AG10803 (cell line): ENCODE data around the gene SUPT7L.

Source experiments
- DNase-seq: peaks from one replicate; pipeline ENCODE4 v3.0.0; 2010; ENCODE audit warnings: low read depth
- H3K4me3 ChIP-seq: 2 replicates; pipeline ENCODE4 v1.5.1; 2011; ENCODE audit warnings: mild to moderate bottlenecking, low read length, control low read depth
- TF ChIP-seq, protein P1 (sequence below): conservative IDR thresholded peaks from 2 replicates; pipeline ENCODE4 v1.5.1; 2011; ENCODE audit warnings: mild to moderate bottlenecking, low read length, control low read depth, inconsistent platforms

SUPT7L gene

DNA sequence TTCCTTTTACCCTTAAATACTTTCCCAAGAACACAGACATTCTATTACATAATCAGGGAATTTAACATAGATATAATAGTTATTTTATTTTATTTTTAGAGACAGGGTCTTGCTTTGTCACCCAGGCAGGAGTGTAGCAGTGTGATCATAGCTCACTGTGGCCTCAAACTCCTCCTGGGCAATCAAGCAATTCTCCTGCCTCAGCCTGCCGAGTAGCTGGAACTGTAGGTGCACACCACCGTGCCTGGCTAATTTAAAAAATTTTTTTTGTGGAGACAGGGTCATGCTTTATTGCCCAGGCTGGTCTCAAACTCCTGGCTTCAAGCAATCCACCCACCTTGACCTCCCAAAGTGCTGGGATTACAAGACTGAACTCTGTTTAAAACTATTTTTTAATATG, 45.9 kb upstream of the SUPT7L start:
- no peak for DNase-seq
- no peak overlapping the region for H3K4me3 ChIP-seq
- TF ChIP-seq, protein P1, sequence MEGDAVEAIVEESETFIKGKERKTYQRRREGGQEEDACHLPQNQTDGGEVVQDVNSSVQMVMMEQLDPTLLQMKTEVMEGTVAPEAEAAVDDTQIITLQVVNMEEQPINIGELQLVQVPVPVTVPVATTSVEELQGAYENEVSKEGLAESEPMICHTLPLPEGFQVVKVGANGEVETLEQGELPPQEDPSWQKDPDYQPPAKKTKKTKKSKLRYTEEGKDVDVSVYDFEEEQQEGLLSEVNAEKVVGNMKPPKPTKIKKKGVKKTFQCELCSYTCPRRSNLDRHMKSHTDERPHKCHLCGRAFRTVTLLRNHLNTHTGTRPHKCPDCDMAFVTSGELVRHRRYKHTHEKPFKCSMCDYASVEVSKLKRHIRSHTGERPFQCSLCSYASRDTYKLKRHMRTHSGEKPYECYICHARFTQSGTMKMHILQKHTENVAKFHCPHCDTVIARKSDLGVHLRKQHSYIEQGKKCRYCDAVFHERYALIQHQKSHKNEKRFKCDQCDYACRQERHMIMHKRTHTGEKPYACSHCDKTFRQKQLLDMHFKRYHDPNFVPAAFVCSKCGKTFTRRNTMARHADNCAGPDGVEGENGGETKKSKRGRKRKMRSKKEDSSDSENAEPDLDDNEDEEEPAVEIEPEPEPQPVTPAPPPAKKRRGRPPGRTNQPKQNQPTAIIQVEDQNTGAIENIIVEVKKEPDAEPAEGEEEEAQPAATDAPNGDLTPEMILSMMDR = no peak

DNA sequence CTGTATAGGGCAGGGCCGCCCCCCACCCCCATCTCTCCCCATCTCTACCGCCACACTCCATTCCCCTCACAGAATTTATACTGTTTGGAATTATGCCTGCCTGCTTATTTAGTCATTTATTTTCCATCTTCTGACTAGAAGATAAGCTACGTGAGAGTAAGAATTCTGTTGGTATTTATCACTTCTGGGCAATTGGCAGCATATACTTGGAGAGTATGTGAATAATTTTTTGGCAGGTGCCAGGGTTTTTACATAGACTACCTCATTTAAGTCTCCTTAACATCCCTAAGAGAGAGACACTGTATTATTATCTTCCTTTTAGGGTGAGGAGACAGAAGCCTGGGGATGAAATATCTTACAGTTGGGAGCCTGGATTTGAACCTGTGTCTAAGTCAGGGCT, 45.3 kb upstream of the SUPT7L start:
- DNase-seq = no peak
- TF ChIP-seq, protein P1 = no peak
- no peak overlapping the region for H3K4me3 ChIP-seq

DNA sequence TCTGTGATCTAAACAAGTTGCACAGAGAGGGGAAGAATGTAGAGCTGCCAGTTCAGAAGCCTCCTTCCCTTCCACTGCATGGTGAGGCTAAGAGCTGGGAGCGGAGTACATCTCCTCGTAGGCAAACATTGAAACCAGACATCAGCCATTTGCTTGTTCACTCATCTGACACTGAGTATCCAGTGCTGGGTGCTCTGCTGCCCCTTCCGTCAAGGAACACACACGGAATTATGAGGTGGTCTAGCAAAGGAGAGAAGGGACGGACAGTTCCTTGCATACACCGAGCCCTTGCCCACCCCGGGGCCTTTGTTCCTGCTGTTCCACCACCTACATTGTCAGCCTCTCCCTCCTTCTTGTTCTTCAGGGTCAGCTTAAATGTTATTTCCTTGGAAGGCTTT, 44.8 kb upstream of the SUPT7L start:
- TF ChIP-seq, protein P1 = no peak
- no peak overlapping the region for H3K4me3 ChIP-seq
- DNase-seq = no peak

DNA sequence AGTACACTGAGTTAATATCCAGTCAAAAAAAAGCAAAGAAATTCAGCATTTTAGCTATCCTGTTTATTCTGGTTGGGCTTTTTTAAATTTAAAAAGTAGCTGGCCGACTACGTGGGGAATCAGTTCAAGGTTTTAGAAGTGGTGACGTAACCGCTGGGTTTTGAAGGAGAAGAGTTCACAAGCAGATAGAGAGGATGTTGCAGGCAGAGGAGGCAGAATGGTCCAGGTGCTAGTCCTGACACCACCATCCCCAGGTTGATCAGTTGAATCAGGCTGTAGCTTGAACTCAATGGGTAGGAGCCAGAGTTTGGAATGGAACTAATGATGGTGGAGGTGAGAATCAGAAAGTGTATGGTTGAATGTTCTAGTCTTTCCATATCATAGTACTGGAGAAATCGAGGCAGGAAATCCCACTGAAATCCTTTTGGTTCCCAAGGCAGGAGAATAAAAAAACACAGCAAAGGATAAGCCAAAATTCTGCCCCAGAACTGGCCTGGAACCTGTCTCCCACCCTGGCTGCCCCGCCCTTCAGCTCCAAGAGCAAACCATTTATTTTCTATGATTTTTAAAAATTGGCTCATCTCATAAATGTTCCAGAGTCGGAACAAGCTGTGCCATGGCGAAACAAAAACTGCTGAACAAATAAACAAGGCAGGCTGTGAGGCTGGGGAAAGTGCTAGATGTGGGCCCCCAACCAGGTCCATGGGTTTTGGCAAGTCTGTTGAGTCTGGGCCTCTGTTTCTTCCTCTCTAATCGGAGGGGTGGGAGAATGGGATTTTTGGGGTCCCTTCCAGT, 44.2 kb upstream of the SUPT7L start:
- TF ChIP-seq, protein P1 = no peak
- DNase-seq = no peak
- no peak overlapping the region for H3K4me3 ChIP-seq

DNA sequence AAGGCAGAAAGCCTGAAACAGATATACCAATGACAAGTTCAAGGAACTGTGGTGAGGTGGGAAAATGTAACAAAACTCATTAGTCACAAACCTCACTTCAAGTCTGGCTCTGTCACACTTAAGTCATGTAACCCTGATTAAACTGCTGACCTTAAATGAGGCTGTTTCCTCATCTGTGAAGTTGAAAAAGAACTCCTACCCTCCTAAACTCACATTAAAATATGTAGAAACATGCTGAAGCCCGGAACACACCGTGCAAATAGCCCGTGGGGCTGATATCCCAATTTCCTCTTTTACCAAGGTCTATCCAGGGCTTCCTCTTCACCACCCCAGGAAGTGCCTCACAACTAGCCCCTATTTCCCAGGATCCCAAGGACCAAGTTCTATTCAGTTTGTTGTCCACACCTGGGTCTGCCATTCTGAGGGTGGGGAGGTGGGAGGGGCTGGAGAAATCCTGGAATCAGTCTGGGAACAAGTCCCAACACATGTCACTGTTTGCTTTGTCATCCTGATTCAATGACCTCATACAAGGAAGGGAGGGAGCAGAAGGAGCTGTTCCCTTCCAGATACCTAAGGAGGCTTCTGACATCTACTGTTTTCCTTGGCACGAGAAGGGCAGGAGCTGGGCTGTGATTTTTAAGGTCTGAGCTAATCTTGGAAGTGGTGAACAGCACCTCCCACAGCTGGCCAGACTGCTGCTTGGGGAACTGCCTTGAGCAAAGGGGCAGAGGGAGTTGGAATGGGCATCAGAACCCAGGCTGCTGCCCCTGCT, 42.6 kb upstream of the SUPT7L start:
- no peak overlapping the region for H3K4me3 ChIP-seq
- TF ChIP-seq, protein P1 = no peak
- peak; percentile 94 for DNase-seq

DNA sequence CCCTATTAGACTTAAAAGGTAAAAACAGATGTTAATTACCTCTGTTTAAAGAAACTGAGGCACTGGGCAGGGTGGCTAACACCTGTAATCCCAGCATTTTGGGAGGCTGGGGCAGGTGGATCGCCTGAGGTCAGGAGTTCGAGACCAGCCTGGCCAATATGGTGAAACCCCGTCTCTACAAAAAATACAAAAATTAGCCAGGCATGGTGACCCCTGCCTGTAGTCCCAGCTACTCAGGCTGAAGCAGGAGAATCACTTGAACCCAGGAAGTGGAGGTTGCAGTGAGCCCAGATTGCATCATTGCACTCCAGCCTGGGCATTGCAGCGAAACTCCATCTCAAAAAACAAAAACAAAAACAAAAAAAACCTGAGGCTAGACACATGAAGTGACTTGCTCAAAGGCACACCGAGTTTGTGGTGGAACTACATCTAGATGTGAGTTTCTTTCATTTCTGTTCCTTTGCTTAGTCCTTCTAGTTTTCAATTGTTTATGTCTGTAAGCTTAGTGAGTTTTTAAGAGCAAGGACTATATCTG, 41.0 kb upstream of the SUPT7L start:
- H3K4me3 ChIP-seq = no peak overlapping the region
- TF ChIP-seq, protein P1 = no peak
- DNase-seq = no peak
